ENCODE results near the gene MYG1.

DNA sequence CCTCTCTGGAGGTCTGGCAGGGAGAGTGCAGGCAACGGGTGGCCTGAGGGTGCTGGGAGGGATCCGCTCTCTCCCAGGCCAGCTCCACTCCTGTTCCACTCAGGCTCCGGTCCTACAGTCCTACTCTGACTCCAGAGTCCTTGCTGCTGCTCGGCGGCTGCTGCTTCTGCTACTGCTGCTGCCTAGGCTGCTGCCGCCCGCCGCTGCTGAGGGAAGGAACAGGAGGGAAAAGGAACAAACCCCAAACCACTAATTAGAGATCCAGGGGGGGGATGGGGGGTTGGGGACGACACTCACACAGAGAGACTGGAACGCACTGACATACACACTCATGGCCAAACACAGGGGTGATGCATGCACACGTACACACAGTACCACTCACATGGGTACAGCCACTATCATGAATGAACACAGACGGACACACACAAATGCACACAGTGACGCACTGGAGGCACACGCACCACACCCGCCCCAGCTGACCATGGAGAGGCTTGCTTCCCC lies 36.7 kb downstream of the MYG1 start, which contains the start of gene SP7:
- TF ChIP-seq POLR2A (IDR thresholded peaks at IDR 0.05; ENCODE audit: low read depth) = no peak
- TF ChIP-seq CTCF (IDR thresholded peaks at IDR 0.05) = no peak
- no peak for TF ChIP-seq POLR2AphosphoS5 (IDR thresholded peaks at IDR 0.05)
- no peak for TF ChIP-seq EP300 (IDR thresholded peaks at IDR 0.05)
